Osteoblast (primary cell): ENCODE results near the gene PSMD1. TPM values are rescaled to one million over a fixed set of nuclear protein-coding genes. Genes with fewer than 3 reads are reported as not detected.

Experiments
- DNase-seq: peaks from one replicate; pipeline ENCODE4 v3.0.0; 2011; ENCODE audit warnings: low spot score, mixed read lengths; ENCODE audit not compliant: insufficient read length; ENCODE audit errors: missing footprints
- H2AFZ ChIP-seq: 2 replicates; pipeline ENCODE4 v1.6.0; 2011; ENCODE audit warnings: mild to moderate bottlenecking, low read length
- H3K27ac ChIP-seq: 2 replicates; pipeline ENCODE4 v1.5.1; 2011; ENCODE audit warnings: mild to moderate bottlenecking, low read depth, low read length, moderate library complexity
- H3K27me3 ChIP-seq: 2 replicates; pipeline ENCODE4 v1.6.0; 2012; ENCODE audit warnings: mild to moderate bottlenecking, control low read depth, inconsistent platforms, low read length, moderate library complexity; ENCODE audit not compliant: insufficient read depth
- H3K36me3 ChIP-seq: 2 replicates; pipeline ENCODE4 v1.5.1; 2011; ENCODE audit warnings: mild to moderate bottlenecking, low read length, control low read depth, moderate library complexity; ENCODE audit not compliant: insufficient read depth
- H3K4me1 ChIP-seq: 2 replicates; pipeline ENCODE4 v1.5.1; 2011; ENCODE audit warnings: mild to moderate bottlenecking, low read length, control low read depth, moderate library complexity; ENCODE audit not compliant: insufficient read depth
- H3K4me2 ChIP-seq: 2 replicates; pipeline ENCODE4 v1.6.0; 2011; ENCODE audit warnings: mild to moderate bottlenecking, low read length; ENCODE audit not compliant: insufficient read depth
- H3K4me3 ChIP-seq: fragments of 200-600 bp; sonication (generic); 3 replicates; pipeline ENCODE4 v1.5.1; 2012; ENCODE audit warnings: mild to moderate bottlenecking, low read length, inconsistent platforms; ENCODE audit not compliant: insufficient read depth
- H3K79me2 ChIP-seq: 2 replicates; pipeline ENCODE4 v1.6.0; 2012; ENCODE audit warnings: mild to moderate bottlenecking, low read length, control low read depth, inconsistent platforms; ENCODE audit not compliant: insufficient read depth
- H3K9me3 ChIP-seq: 2 replicates; pipeline ENCODE4 v1.5.1; 2011; ENCODE audit warnings: low read depth, low read length, control low read depth
- H4K20me1 ChIP-seq: 2 replicates; pipeline ENCODE4 v1.6.0; 2012; ENCODE audit warnings: mild to moderate bottlenecking, low read length, control low read depth; ENCODE audit not compliant: insufficient read depth
- CTCF ChIP-seq: IDR thresholded peaks from 2 replicates; pipeline ENCODE4 v1.5.1; 2011; ENCODE audit warnings: mild to moderate bottlenecking, low read depth, low read length, moderate library complexity; ENCODE audit errors: extremely low read depth
- total RNA-seq: library from RNA; depleted of rRNA; stranded (reverse); fragments of >200 nt; gene quantifications from 2 replicates; pipeline ENCODE4 v1.2.3, GENCODE V29; 2012

Gene PSMD1
- total RNA-seq, 1 donor: 112 TPM

- peak; percentile 90 for DNase-seq
- Histone ChIP-seq H3K27me3 (no peaks in the 10 kb centered on the region), H3K9me3 (no peaks in the 10 kb centered on the region), H2AFZ (peak overlapping the region; percentile 20), H3K4me1 (peaks cover 20% of the 10 kb centered on the region), H3K4me3 (no peak overlapping the region), H3K4me2 (no peak overlapping the region), H3K36me3 (no peaks in the 10 kb centered on the region), H3K79me2 (no peaks in the 10 kb centered on the region), H4K20me1 (no peaks in the 10 kb centered on the region), H3K27ac (no peak overlapping the region)
- TF ChIP-seq CTCF: no peak
Measured at GRCh38 chr2:231181860-231182512, 125.3 kb downstream of the PSMD1 start.

- Histone ChIP-seq H3K36me3 (no peaks in the 10 kb centered on the region), H2AFZ (no peak overlapping the region), H3K27ac (no peak overlapping the region), H3K27me3 (no peaks in the 10 kb centered on the region), H3K4me2 (no peak overlapping the region), H4K20me1 (no peaks in the 10 kb centered on the region), H3K4me1 (peaks cover 20% of the 10 kb centered on the region), H3K79me2 (no peaks in the 10 kb centered on the region), H3K4me3 (no peak overlapping the region), H3K9me3 (no peaks in the 10 kb centered on the region)
- TF ChIP-seq CTCF: no peak
- peak; percentile 25 for DNase-seq
Measured at GRCh38 chr2:231182513-231182899, 125.8 kb downstream of the PSMD1 start.

GRCh38 chr2:231183851-231184250 is 127.2 kb downstream of the PSMD1 start:
- DNase-seq: peak; percentile 37
- no peaks in the 10 kb centered on the region for H3K9me3 ChIP-seq
- H4K20me1 ChIP-seq: no peaks in the 10 kb centered on the region
- H3K4me3 ChIP-seq: no peak overlapping the region
- no peak overlapping the region for H3K27ac ChIP-seq
- no peak overlapping the region for H3K4me2 ChIP-seq
- no peaks in the 10 kb centered on the region for H3K79me2 ChIP-seq
- peaks cover 20% of the 10 kb centered on the region for H3K4me1 ChIP-seq
- no peak for TF ChIP-seq CTCF
- H3K27me3 ChIP-seq: no peaks in the 10 kb centered on the region
- H3K36me3 ChIP-seq: no peaks in the 10 kb centered on the region
- no peak overlapping the region for H2AFZ ChIP-seq

- Histone ChIP-seq H3K27ac (no peak overlapping the region), H2AFZ (no peak overlapping the region), H3K79me2 (no peaks in the 10 kb centered on the region), H3K4me1 (peaks cover 20% of the 10 kb centered on the region), H3K27me3 (no peaks in the 10 kb centered on the region), H3K36me3 (no peaks in the 10 kb centered on the region), H4K20me1 (no peaks in the 10 kb centered on the region), H3K4me2 (no peak overlapping the region), H3K9me3 (no peaks in the 10 kb centered on the region), H3K4me3 (no peak overlapping the region)
- TF ChIP-seq CTCF: no peak
- DNase-seq: peak; percentile 5
Measured at GRCh38 chr2:231184319-231184718, 127.7 kb downstream of the PSMD1 start.
